Stimulated activated CD4-positive, alpha-beta T cell treated with anti-CD3 and anti-CD28 coated beads, TNF-alpha, amount 100 ng/mL, for 24 hours (primary cell): ENCODE measurements around the gene RPS17.
A peak's percentile ranks its signal among the peaks of the same experiment; 100 is the strongest.
"Not testable (repeated sequence)": the region's sequence is repeated elsewhere in the genome, so short reads cannot be mapped to it uniquely, and the experiment has no call there.

Source experiments
- DNase-seq, 3 experiments: peaks; one replicate each; pipeline ENCODE4 v3.0.0-alpha.2; 2020; ENCODE audit warnings: low read depth in 3 of 3

Gene RPS17

DNA sequence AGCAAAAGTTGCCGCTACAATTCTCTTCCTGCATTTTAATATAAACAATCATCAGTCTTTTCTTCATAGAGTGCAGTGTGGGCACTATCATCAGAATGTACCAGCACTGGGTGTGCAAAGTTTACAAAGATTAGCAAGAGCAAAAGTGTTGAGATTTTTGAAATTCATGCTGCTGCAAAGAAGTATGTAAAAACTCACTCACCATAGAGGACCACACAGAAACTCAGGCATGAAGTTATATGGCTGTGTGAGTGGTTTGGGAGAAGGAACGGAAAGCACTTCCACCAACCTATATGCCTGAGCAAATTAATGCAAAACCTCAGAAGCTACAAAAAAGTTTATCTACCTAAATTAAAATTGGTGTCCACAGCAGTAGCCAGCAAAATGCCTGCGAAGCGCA lies 32.6 kb downstream of the RPS17 start:
- not testable (repeated sequence) for DNase-seq

DNA sequence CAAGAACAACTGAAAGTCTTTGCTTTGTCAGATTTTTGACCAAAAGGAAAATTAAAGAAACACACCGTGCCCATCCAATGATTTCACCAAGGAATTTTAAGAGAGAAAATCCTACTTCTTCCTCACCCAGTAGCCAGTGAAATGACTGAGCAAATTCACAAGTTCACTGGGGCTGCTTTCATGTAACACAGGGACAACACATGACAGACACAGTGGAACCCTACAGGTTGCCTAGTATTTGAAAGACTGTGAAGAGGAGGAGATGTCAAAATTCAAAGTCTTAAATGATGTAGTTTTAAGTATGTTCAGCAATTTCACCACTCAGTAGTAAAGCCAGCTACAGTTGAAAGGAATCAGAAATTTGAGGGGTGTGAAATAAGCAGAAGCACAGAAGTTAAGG lies 33.2 kb downstream of the RPS17 start:
- not testable (repeated sequence) for DNase-seq

DNA sequence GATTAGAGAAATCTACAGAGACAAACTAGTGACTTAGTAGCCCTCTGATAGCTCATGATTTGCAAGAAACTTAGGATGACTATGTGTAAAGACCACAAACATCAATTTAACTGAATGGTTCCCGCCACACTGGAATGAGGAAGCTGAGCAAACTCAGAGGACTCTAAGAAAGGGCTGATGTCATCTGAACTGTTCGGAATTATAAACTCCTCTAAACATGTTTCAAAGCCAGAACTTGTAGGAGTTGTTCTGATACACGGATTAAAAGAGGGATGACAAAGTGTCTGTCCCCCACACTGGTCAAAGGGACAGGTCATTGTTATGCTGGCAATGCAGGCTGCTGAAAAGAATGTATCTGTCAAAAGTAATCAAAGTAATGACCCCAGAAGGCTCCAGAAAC lies 34.4 kb downstream of the RPS17 start:
- not testable (repeated sequence) for DNase-seq

DNA sequence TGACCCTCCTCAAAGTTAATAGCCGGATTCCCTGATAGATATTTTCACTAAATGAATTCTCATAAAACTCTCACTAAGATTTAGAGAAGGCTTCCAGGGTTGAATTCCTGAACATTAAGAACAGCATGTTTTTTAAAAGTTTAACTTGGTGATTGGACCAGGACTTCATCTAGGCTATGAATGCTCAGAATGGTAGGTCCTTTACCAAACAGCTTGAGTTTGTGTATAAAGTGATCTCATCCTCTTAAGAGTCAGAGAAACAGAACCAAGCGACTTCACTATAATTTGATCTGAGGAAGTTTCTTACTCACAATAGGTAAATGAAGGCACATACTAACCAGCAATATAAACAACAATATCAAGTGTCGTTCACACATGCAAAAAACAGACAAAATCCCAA lies 36.2 kb downstream of the RPS17 start:
- DNase-seq = not testable (repeated sequence)

DNA sequence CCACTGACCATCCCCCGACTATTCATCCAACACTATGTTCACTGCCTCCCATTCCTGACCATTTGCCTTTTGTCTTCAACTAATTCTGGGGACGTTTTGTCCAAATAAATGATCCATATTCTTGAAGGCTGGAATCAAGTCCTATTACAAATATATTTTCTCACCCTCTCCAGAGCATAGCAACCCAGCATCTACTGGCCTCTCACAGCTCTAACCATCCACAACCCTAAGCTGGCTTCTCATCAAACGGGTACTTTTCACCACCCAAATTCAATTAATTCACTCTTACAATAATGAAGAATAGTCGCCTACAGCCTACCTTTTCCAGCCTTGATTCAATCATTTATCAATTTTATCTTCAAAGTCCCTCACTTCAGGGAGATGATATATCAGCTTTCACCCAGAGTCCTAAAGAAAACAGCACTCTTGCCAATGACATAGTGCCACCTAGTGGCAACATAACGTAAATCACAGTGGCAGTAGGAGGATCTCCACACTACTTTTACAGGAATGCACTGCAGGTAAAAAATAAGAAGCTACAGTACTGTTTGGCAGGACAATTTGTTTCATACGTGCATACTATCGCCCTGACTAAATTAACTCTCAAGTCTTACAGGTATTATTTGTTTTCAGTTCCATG lies 37.4 kb downstream of the RPS17 start:
- DNase-seq = peak in 1 of 3 experiments; percentile 16

DNA sequence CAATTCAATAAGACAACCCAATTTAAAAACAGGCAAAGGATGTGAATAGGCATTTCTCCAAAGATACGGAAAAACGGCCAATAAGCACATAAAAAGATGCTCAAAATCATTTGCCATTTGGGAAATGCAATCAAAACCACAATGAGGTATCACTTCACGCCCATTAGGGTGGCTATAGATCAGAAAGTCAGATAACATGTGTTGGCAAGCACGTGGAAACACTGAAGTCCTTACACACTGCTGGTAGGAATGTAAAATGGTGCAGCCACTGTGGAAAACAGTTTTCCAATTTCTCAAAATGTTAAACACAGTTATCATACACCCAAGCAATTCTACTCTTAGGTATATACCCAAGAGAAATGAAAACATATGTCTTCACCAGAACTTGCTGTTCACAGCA lies 39.5 kb downstream of the RPS17 start:
- not testable (repeated sequence) for DNase-seq

DNA sequence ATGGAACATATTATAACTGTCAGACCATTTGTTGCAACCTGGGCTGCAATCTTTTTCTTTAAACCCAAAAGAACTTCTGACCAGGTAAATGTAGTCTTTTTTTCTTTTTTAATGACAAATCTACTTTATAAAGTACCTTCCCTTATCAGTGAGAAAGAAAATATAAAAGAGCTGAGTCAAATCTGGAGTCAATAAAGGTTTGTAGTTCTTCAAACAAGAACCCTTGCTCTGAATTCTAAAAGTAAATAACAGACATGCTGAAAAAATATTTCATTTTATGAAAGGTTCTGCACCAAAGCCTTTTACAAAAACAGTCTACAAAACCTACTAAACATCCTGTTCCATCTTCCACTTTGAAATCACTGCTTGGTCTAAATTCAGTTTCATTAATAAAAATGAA lies 42.3 kb downstream of the RPS17 start:
- not testable (repeated sequence) for DNase-seq

DNA sequence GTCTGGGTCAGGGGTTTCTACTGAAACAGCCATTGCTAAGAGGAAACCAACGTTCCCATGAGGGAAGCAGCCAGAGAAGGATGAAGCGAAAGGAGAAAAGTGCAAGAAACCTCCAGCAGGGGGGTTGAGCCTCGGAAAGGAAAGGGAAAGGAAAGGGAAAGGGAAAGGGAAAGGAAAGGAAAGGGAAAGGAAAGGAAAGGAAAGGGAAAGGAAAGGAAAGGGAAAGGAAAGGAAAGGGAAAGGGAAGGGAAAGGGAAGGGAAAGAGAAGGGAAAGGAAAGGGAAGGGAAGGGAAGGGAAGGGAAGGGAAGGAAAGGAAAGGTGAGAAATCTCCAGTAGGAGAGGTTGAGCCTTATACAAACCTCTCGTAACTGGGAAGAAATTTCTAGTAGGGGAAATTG lies 52.0 kb downstream of the RPS17 start:
- DNase-seq = not testable (repeated sequence)

DNA sequence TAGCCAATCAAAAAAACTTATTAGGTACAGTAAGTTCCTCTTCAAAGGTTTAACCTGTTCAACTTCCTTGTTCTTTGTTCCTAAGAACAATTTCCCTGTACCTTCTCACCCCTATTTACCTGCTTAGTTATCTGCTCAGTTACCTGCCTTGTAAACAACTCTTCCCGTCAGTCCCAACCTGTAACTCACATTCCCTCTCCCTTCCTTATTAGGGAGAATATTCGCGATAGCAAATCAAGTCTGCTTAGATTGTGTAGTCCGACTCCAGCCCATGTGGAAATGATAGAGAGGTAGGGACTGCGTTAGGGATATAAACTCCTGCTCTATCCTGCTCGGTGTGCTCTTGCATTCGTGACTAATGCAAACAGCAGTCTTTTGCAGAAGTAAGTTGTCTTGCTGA lies 53.2 kb downstream of the RPS17 start:
- DNase-seq = not testable (repeated sequence)
